G401 (cell line): Measurements from ENCODE around the gene EEF2K. TPM values are rescaled to one million over a fixed set of nuclear protein-coding genes. Genes with fewer than 3 reads are reported as not detected.
A peak's percentile ranks its signal among the peaks of the same experiment; 100 is the strongest.
"Not testable (repeated sequence)": the region's sequence is repeated elsewhere in the genome, so short reads cannot be mapped to it uniquely, and the experiment has no call there.

Experiments
- DNase-seq: peaks from one replicate; pipeline ENCODE4 v3.0.0-alpha.2; 2015; ENCODE audit warnings: low spot score
- in situ Hi-C: cut with HindIII; loops from 2 replicates; pipeline ENCODE4 v1.10.0; 2016; ENCODE audit warnings: low sequenced_read_pairs, mixed read lengths
- total RNA-seq: library from RNA; depleted of rRNA; stranded (reverse); fragments of >200 nt; shearing (Covaris generic); gene quantifications from 2 replicates; pipeline ENCODE4 v1.2.3, GENCODE V29; 2014

EEF2K gene
- total RNA-seq, 1 experiment from 2014 or later: 22.0 TPM

DNA sequence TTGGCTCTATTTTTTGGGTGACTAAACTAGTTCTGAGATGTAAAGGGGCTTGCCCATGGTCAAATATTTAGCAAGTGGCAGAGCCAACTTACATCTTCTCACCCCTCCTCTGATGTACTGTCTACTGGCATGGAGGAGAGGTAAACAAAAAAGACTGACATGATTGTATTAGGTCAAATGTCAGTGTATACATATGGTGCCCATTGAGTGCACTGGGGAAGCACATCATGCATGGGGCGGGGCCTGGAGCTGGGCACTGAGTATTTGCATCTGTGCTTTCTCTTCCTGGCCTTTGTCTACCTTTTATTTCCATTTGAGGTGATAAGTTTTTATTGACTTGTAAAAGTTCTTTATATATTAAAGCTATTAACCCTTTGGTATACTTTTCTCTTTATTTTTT lies 68.8 kb downstream of the EEF2K start:
- DNase-seq: no peak
- in situ Hi-C loops: no loop called here

DNA sequence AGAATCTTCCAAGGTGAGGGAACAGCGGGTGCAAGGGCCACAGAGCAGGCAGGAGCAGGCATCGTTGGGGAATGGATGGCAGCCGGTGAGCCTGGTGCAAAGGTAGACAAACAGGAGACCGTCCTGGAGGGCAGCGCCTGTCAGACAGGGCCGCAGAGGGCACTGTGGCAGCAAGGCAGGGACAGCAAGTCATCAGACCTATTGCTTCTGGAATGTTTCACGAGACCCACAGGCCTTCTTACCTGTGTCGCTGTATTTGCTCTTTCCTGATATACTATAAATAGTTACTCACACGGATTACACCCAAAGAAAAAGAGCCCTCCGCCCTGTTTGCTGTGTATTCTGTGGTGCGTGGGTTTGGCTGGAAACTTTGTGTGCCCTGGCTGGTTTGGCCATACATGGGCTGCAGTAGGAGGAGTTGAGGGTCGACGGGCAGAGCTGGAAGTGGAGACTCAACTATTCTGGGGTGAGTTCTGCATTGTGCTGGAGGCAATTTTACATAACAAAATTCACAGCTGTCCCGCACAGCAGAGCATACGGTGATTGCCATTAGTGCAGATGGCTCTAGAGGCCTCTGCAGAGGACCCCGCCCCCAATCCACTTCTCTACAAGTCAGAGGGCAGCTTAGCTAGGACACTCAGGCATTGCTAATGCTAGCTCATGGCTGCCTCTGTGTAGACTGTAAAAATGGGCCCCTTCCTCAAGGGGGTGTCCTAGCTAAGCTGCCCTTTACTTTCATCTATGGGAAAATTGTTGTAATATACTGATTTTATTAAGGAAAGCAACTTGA lies 72.6 kb downstream of the EEF2K start:
- DNase-seq: no peak
- in situ Hi-C loops: no loop called here

DNA sequence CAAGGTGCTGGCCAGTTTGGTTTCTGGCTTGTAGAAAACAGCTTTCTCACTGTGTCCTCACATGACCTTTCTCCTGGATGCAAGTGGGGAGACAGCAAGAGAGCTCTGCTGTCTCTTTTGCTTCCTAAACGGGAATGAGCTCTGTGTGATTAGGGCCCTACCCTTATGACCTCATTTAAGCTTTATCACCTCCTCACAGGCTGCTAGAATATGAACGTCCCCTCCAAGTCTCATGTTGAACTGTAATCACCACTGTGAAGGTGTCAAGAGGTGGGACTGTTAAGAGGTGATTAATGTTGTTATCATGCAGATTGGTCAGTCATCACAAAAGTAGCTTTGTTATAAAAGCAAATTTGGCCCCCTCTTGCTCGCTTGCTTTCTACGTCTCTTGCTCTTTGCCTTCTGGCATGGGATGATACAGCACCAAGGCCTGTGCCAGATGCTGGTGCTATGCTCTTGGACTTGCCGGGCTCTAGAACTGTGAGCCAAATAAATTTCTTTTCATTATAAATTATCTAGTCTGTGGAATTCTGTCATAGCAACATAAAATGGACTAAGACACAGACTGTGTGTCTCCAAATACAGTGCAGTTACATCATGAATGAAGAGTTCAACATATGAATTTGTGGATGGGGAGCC lies 76.3 kb downstream of the EEF2K start:
- no peak for DNase-seq
- in situ Hi-C loops: no loop called here

DNA sequence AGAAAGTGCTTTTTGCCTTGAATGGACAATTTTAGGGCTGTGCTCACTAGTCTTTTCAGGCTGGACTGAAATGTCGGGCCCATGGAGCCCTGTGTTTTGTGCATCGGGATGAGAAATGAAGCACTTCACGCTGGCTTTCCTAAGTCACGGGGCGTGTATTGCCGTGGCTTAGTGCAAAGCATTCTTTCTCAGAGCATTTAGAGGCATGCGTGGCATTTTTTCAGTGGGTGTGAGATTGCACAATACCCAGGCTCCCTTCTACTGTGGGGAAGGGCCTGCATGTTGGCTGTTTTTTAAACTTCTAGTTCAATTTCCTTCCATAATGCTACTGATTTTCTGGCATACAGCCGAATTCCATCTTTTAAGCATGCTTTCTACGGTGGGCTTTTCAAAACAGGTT lies 78.6 kb downstream of the EEF2K start:
- in situ Hi-C loops: no loop called here
- DNase-seq: no peak

DNA sequence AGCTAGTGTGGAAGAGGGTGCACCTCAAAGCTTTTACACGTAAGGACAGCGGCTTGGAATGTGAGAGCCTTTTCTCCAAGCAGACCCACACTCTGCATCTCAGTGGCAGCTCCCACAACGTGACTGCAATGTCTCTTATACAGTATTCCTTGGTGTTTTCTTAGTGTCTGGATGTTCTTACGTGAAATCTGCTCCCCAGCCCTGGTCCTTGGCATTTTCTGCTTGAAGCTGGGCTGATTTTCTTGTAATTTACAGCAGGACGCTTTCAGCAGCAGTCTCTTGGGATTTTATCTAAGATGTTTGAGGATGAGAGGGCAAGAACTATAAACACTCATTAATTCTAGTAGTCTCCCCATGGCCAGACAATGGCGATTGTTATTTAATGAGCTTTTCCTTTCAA lies 79.0 kb downstream of the EEF2K start:
- in situ Hi-C loops: no loop called here

DNA sequence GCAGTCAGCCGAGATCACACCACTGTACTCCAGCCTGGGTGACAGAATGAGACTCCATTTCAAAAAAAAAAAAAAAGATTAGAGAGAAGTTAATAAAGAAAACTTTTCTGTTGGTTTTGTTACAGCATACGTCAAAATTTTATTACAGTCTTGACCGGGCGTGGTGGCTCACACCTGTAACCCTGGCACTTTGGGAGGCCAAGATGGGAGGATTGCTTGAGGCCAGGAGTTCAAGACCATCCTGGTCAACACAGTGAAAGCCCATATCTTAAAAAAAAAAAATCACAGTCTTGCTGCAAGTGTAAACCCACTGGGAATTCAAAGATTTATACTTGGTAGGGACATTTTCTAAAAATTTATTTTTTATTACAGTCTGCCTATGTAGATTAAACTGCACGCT lies 84.9 kb downstream of the EEF2K start:
- in situ Hi-C loops: no loop called here
- no peak for DNase-seq

More for the DNA sequence above, 79.0 kb downstream of the EEF2K start:
- no peak for DNase-seq

DNA sequence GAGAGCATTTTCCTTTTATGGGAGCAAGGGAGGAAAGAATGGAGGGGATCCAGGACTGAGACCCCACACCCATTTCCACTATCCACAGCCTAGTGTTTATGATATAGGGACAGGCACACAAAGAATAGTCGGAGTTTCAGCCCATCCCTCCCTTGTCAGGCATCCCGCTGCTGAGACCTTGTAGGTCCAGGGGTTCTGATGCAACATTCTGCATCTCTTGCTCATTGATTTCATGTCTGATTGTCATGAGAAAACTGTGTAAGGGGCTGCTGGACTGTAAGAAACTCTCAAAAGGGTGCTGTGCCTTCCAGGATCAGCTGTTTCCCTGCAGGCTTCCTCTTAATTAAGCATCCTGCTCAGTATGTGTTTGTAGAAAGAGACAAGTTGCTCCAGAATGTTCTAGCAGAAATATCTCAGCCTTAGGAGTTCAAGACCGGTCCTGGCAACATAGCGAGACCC lies 85.8 kb downstream of the EEF2K start:
- DNase-seq: no peak
- in situ Hi-C loops: no loop called here

DNA sequence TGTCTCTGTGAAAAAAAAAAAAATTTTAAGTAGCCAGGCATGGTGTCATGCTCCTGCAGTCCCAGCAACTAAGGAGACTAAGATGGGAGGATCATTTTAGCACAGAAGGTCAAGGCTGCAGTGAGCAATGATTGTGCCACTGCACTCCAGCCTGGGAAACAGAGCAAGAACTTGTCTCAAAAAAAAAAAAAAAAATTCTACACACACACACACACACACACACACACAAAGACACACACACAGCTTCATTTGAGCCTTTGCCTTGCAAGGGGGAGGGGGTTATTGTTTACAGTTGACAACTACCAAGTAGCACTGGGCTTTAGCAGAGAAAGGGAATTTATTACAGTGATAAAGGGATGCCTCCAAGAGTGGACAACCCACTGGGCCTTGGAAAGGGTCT lies 86.2 kb downstream of the EEF2K start:
- no peak for DNase-seq
- in situ Hi-C loops: no loop called here

DNA sequence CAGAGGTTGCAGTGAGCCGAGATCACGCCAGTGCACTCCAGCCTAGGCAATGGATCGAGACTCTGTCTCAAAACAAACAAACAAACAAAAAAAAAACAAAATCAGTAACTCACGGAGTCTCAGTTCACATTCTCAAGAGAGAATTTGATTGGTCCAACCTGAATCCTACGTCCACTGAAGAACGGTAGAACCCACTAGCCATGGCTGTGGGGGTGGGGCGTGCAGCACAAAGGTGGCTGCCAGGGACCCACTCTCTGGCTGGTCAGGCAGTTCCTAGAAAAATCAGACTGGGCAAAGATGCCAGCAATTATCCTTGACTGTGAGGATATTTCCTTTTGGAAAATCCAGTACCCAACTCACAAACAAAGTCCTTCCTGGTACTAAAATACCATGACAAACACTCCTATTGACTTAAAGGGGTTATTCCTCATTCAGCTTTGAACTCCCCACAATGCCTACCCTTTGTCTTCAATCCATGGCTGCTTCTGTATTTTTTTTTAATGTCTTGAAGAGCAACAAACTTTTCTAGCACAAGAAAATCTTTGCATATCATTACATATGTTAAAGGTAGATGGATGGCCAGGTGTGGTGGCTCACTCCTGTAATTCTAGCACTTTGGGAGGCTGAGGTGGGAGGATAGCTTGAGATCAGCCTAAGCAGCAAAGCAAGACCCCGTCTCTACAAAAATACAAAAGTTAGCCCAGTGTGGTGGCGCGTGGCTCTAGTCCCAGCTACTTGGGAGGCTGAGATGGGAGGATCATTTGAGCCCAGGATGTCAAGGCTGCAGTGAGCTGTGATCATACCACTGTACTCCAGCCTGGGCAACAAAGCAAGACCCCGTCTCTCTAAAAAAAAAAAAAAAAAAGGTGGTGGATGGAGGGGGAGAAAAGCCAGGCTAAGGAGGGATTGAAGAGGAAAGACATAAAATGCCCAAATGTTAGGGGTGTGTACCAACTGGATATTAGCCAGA lies 87.3 kb downstream of the EEF2K start:
- in situ Hi-C loops: no loop called here
- no peak for DNase-seq

DNA sequence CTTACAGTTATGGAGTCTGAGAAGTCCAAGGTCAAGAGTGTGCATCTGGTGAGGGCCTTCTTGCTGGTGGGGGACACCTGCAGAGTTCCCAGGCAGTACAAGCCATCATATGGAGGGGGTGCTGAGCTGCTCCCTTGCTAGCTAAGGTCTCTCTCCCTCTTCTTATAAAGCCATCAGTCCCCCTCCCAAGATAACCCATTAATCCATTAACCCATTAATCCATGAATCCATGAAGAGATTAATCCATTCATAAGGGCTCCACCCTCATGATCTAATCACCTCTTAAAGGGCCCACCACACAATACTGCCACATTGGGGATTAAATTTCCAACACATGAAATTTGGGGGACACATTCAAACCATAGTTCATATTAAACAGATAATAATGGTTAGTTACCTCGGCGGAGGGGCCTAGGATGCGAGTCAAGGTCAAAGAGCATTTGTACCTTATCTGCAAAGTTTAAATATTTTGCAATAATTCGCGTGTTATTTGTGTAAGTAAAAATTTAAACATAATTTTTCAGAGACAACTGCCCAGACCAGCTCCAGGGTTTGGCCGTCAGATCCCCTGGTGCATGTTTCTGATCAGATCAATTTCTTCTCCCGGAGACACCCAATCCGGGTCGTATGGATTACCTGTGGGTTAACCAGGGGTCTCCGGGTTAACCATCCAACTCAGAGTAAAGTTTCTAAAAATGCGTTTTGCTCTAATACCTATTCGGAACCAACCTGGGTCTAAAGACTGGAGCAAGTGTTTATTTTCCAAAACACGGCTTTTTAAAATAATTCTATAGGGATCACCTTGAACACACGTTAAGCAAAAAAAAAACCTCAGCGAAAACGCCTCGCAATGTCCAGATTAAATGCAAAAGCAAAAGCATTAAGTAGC lies 90.4 kb downstream of the EEF2K start:
- DNase-seq: peak; percentile 36
- in situ Hi-C loops: no loop called here

DNA sequence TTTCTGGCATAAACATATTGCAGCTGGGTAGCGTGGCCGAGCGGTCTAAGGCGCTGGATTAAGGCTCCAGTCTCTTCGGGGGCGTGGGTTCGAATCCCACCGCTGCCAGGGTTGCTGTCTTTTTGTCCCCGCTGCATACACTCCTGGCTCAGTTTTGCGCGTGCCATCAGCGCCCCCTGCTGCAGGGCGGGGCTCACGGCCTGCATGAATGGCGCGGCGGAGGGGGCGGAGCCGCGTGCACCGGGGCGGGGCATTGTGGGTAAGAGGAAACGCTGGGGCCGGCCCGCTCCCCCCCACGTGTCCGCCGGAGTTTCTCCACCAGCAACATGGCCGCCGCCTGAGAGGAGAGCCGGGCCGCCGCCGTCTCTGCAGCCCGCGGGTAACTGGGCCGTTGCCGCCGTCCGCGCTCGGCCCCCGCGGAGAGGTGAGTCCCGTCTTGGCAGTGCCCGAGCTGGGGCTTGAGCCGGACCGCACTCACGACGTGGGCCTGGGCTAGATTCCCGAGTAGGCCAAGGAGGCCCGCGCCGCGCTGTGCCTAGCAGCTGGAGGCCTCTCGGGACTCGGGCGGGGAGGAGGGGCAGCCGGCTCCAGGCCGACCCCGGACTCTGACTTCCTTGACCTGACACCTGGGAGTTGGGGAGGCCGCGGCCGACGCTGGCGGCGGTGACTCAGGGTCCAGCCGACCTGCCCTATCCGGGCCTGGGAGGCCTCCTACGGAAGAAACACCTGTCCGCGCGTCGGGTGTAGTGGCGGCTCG lies 91.2 kb downstream of the EEF2K start, which contains the start of gene POLR3E:
TSS of gene POLR3E (plus strand) at position 296 of the 757 bp plus-strand sequence. CDS start 5,560 bp downstream, outside the sequence.
- in situ Hi-C loops: no loop called here
- peak; percentile 97 for DNase-seq

DNA sequence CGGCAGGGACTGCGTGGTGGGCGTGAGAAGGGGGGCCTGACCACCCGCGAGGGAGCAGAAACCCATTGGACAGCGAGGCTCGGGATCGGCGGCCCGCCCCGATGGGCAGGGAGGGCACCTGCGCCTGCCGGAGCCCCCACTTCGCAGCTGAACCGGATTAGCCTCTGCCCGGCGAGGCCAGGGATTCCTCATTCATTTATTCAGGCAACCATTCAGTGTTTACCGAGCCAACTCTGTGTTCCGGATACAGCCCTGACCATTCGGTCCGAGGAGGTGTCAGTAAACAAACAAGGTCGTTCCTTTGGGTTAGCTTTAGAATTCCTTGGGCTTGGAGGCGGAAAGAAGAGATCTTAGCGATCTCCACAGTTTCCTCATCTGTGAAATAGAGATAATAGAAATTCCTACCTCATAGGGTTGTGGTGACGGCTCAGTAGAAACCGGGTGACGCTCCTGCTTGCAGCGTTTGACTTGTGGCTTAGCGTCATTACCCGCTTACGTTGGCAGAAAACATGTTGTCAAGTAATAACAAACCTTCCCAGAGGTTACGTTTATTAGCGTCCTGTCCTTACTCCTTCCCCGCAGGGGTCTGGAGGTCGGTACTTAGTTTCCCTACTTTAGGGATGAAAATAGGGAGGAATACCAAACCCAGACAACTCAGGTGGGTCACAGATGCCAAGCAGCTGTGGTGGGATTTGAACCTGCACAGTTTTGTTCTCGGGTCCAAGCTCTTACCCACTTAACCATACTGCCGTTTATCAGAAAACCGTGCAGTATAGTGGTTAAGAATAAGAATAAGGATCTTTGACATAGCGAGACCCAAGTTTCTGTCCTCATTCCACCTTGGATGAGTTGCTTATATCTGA lies 92.0 kb downstream of the EEF2K start:
- in situ Hi-C loops: no loop called here
- peak; percentile 91 for DNase-seq

DNA sequence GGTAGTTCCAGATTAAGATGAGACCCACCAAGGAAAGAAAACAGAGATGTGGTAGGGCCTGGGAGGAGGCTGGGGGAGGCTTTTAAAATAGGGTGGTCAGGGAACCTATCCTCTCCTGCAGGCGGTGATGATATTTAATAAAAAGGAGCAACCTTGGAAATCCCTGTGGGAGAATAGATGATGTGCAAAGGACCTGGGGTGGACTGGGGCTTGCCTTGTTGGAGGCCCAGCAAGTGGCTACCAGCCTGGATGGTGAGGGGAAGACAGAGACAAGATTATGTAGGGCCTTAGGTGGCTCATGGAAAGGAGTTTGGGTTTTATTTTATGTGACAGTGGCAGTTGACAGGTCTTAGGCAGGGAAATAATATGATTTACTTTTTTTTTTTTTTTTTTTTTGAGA lies 93.0 kb downstream of the EEF2K start:
- in situ Hi-C loops: no loop called here
- no peak for DNase-seq

DNA sequence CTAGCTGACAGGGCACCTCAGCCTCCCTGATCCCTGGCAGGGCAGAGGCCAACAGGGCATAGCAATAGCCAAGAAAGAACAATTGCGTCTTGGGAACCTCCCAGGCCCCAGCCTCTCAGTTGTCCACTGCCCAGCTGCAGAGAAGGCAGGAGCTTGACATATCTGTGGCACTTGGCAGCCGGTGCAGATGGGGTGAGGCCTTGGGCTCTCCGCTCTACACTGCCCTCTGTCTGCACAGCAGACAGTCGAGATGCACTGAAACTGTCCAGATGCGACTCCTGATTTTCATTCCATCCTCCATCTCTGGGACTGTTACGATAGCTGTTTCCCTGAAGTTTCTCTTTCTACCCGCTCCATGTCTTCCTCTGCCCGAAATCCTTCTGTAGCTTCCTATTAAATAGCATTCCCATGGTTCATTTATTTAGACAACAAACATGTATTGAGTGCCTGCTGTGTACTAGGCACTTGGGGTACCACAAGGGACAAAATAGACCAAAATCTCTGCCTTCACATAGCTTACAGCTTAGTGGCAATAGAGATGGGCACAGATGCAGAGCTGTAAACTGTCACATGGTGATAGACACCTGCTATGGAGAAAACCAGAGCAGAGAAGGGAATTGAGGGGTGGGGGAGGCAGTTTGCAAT lies 94.5 kb downstream of the EEF2K start:
- in situ Hi-C loops: no loop called here
- peak; percentile 45 for DNase-seq

DNA sequence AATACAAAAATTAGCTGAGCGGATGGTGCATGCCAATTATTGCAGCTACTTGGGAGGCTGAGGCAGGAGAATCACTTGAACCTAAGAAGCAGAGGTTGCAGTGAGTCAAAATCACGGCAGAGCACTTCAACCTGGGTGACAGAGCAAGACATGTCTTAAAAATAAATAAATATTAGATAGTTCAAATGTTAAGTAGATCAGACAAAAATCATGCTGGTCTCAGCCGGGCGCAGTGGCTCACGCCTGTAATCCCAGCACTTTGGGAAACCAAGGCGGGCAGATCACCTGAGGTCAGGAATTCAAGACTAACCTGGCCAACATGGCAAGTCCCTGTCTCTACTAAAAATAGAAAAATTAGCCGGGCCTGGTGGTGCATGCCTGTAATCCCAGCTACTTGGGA lies 95.3 kb downstream of the EEF2K start:
- in situ Hi-C loops, DNase-seq: not testable (repeated sequence)

DNA sequence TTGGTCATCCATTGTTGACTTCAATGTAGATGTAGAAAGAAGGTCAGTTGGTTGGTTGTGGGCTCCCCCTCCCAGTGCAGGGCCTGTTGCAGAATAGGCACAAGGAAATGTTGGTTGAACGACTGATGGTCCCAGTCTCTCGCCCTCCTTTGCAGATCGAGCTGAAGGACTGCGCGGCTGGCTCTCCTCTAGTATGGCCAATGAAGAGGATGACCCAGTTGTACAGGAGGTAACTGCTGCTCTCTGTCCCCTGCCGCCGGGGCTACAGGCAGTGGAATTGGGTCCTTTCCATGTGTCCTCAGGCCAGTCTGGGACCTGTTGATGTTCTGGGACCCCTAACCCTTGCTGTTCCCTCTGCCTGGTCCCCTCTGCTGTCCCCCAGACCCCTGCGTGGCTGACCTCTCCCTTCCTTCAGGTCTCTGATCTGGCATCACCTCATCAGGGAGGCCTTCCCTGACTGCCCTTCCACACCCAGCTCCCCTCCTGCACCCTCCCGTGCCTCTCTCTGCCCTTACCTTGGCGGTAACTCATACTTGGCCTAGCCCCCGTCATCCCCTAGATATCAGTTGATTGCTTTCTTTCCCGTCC lies 96.8 kb downstream of the EEF2K start:
- in situ Hi-C loops: no loop called here
- DNase-seq: no peak
